NCI-H510A (cell line): ENCODE results near the gene KNDC1.
"Not testable (repeated sequence)": the region's sequence is repeated elsewhere in the genome, so short reads cannot be mapped to it uniquely, and the experiment has no call there.

Experiments
- DNase-seq: peaks from one replicate; lab custom pipeline; 2025; lab: John Stamatoyannopoulos, UW

Gene KNDC1

DNA sequence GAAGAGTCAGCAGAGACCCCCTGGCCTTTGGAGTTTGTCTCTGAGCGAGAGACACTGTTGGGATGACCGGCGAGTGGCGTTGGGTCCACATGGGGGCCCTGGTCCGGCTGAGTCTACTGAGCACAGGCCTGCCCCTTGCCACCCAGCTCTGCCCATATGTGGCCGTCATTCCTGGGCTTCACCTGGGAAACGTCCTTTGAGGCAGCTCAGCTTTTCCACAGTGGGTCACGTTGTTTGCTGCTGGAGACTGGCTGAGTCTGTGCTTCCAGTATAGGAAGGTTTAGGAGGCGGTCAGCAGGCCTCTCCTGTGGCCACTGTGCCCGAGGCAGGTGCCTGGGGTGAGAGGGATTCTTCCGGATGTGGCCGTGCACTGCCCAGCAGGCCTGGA, 99.6 kb downstream of the KNDC1 start:
- DNase-seq: no peak

DNA sequence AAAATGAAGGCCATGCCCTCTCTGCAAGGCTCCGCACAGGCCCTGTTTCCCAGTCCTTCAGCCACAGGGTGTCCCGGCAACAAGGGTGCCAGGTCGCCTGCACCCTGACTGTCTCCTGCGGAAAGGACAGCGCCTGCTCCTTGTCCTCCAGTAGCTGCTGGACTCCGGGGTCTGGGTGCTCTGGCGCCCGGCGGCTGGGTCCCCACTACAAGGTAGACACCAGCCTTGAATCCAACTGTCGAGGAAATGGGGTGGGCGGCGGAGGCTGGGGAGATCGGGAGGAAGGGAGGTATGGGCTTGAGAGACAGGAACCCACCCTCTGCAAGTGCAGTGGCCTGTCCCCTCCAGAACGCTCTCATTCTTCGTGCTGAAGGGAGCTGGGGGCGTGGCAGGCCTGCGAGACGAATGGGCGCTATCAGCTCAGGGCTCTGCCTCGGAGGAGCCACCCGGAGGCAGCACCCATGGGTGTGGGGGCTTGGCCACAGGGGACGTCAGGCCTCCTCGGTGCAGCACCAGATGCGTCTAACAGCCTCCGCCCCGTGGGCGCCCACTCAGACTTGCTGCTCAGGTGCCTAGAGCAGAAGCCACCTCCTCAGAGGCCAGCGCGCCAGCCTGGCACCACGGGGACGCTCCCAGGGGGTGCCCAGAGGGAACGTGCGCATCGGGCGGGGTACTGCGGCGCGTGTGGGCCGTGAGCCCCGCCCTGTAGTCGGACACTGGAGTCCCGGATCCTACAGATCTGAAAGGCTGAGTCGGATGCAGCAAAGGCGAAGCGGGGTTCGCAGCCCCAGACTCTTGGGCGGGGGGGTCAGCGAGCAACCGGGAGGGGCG, 101.1 kb downstream of the KNDC1 start:
- DNase-seq: peak; percentile 21

- peak; percentile 79 for DNase-seq
Observed at GRCh38 chr10:133261726-133262325, 101.8 kb downstream of the KNDC1 start.

- DNase-seq: peak; percentile 88
Observed at GRCh38 chr10:133262696-133263095, 102.7 kb downstream of the KNDC1 start.

DNA sequence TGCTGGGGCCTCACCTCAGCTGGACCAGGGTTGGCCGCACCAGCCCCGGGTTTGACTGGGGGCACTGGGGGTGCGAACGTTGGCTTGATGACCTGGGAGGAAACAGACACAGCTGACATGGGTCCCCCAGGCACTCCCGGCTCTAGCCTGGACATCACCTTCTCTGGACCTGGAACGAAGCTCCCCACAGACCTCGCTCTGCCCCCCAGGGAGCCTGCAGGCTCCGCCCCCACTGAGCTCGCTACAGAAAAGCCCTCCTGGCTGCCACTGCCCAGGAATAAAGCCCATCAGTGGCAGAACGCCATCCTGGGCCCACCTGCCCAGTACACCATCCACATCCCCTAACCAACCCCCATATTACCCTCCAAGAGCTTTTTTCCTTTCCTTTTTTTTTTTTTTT, 103.7 kb downstream of the KNDC1 start:
- no peak for DNase-seq

- no peak for DNase-seq
Observed at GRCh38 chr10:133264461-133264860, 104.4 kb downstream of the KNDC1 start.

GRCh38 chr10:133265052-133265451, 105.0 kb downstream of the KNDC1 start:
- not testable (repeated sequence) for DNase-seq

- no peak for DNase-seq
Observed at GRCh38 chr10:133266056-133266795, 106.2 kb downstream of the KNDC1 start.

DNA sequence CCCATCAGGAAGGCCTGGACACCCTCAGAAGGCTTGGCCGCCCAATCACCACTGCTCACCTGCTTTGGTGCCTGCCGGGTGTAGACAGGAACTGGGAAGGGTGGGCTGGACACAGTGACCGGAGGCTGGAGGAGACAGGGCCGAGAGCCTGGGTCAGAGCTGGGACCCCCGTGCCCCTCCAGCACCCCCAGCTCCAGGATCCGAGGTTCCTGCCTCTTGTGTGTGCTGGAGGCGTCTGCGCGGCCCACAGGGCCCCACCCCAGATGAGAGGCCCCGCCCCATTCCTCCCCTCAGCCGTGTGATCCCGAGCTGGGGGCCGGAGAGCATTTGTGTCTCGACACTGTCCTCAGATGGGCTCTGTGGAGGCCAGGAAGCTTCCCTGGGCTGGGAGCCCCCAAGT, 107.3 kb downstream of the KNDC1 start:
- DNase-seq: no peak

DNA sequence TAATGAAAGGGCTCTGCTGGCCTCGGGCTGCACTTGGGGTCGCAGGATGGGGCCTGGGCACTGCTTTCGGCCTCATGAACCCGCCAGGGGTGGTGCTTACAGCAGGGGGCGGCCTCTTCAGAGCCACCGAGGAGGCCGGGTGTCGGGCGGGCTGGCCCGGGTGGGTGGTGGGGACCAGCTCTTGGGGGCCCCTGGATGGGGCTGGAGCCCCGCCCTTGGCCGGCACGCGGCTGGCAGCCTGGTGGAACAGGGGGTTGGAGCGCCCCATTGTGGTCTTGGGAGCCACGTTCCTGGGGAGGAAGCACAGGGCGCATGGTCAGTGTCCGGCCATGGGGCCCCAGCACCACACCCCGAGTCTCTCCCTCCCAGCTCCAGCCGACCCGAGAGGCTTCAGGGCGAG, 107.8 kb downstream of the KNDC1 start:
- no peak for DNase-seq

- no peak for DNase-seq
Observed at GRCh38 chr10:133268532-133268931, 108.5 kb downstream of the KNDC1 start.

- DNase-seq: no peak
Observed at GRCh38 chr10:133269367-133269766, 109.3 kb downstream of the KNDC1 start.

DNA sequence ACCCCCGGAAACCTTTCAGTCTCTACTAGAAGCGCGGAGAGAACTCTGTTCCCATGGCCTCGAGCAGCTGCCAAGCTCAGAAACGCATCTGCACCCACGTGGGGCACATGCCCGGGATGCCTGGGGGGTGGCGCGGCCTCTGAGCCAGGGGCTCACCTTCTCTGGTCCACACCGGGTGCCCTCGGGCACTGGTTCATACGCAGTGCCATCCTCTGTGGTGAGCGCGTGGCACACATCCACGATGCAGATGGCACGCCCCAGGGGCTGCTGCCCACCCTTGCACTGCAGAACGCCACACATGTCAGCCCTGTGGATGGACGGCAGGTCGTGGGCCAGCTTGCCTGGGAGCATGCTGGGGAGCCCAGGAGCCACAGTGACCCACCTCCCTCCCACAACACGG, 110.2 kb downstream of the KNDC1 start:
- DNase-seq: no peak

GRCh38 chr10:133270773-133271297, 110.8 kb downstream of the KNDC1 start:
- no peak for DNase-seq

- no peak for DNase-seq
Observed at GRCh38 chr10:133271521-133272300, 111.7 kb downstream of the KNDC1 start.

DNA sequence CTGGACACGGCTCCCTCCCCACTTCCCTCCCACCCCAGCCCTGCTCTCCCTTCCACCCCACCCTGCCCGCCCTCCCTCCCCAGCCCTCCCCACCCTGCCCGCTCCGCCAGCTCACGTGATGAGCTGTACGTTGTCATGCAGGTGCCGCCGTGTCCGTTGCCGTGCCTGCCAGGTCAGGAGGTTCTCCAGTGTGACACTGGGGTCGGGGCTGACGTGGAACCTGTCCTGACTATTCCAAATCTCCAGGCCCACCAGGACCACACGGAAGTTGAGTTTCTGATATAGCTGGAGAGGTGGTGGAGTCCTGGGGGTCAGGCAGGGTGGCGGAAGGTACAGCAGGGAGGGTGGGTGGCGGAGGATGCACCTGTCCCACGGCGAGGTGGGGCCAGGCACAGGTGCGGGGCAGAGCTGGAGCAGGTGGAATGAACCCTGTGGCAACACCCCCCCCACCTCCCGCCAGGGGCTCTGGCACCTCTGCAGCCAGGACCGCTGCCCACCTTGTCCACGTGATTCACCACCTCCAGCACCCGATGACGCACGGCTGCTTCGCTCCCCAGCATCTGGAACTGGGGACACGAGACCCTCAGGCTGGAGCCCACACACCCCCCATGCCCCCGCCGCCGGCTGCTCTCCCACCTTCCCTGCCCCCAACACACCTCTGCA, 112.4 kb downstream of the KNDC1 start:
- no peak for DNase-seq

- DNase-seq: no peak
Observed at GRCh38 chr10:133272964-133273420, 113.0 kb downstream of the KNDC1 start.

- no peak for DNase-seq
Observed at GRCh38 chr10:133273534-133274143, 113.6 kb downstream of the KNDC1 start.

DNA sequence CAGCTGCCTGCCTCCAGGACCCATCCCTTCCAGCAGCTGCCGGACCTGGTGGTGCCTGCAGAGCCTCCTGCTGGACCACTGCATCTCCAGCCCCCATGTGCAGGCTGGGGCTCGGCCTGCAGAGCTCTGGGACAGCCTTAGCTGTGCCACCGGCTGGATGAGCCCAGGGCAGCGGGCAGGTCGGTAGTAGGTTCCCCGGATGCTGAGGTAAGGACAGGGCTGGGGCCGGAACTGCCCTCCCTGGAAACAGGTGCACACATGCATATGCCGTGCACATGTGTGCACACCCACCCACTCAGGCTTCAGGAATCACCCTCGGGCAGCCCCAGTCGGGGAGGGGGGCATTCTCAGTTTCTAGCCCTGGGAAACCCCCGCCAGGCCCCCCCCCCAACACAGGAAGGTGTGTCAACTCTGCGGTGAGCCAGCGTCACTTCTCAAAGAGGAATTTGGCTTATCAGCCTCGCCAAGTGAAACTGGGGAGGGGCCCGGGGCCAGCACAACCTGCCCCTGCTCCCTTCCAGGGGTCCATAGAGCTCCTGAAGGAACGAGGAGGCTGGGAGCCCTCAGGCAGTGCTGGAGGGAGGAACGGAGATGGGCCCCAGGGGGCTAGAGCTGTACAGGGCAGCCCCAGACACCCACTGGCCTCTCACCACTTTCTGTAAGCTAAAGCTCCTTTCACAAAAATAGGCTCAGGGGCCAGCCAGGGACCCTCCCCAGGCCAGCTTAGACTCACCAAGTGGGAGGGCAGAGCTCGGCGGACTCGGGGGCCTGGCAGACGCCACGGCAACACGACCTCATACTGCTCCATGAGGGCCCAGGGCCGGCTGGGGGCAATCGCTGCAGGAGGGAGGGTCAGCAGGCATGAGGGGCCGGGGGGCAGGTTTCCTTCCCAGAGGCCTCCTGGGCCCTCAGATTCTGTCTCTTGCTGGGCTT, 115.0 kb downstream of the KNDC1 start:
- no peak for DNase-seq

DNA sequence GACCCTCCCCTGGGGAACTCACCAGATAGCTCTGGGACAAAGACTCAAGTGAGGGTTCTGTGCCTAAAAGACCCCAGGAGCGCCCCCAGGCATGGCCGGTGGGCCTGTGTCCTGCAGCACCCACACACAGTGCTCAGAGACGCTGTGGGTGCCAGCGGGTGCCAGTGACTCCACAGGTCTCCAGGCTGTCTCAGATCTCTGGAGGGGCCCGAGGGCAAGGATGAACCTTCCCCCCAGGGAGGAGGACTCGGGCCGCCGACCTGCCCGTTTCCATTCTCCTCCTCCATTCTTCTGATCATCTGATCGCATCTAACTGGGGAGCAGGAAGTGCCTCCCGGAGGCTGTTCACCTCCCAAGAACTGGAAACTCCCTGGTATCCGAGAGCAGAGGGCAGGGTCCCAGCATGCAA, 115.7 kb downstream of the KNDC1 start:
- no peak for DNase-seq
